NCI-H82 (cell line): ENCODE measurements around the gene ZNF326.
A peak's percentile ranks its signal among the peaks of the same experiment; 100 is the strongest.
"Not testable (repeated sequence)": the region's sequence is repeated elsewhere in the genome, so short reads cannot be mapped to it uniquely, and the experiment has no call there.

ENCODE experiments used
- DNase-seq: peaks from one replicate; lab custom pipeline; 2025; lab: John Stamatoyannopoulos, UW

Gene ZNF326

DNA sequence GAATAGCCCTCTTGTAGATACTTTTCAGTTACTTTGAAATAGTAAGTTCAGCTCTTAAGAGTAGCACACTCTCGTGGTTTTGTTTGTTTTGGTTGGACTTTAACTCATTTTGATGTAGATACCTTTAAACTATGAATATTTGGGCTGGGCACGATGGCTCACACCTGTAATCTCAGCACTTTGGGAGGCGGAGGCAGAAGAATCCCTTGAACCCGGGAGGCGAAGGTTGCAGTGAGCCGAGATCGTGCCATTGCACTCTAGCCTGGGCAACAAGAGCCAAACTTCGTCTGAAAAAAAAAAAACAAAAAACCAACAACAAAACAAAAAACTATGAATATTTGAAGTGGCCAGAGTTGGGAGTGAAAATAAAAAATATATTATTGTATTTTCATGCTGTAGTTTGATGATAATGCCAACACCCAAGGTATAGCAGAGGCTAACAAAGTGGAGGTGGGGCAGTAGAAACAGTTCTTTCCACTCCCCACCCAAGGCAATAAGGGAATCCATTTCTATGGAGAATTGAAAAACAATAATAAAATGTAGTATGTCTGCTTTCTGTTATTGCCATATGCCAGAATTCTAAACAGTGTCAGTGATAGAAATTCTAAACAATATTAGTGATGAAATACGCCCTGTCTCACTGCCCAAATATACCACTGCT is 1.7 kb downstream of the ZNF326 start:
- no peak for DNase-seq

DNA sequence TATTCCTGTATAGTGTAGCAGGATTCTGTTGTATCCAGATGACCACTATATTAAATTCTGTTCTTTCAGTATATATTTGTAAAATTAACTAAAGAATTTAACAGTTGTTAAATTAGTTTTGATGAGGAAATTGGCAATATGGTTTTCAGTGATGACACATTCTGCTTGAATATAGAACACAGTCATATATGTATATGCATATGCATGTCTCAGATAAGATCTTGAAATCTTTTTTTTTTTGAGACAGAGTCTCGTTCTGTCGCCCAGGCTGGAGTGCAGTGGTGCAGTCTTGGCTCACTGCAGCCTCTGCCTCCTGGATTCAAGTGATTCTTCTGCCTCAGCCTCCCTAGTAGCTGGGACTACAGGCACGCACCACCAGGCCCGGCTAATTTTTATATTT is 2.2 kb downstream of the ZNF326 start:
- DNase-seq: not testable (repeated sequence)

- DNase-seq: peak; percentile 67
Measured at GRCh38 chr1:89998306-89998705, 3.4 kb downstream of the ZNF326 start.

GRCh38 chr1:89999208-89999607 is 4.3 kb downstream of the ZNF326 start:
- no peak for DNase-seq

DNA sequence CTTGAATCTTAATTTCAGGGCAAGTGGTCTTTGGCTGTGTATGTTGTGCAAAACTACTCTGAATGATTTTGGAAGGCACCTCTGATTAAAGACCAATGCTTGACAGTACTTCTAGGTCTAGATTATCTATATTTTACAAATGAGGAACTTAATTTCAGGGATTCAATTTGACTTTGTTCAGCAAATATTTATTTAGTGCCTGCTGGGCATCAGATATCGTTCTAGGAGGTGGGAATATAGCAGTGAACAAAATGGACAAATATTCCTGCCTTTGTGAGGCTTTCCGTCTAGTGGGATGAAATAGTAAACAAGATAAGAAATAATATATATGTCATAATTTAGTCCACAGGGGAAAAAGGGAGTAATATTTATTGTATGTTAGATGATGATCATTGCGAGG is 4.7 kb downstream of the ZNF326 start:
- DNase-seq: no peak

DNA sequence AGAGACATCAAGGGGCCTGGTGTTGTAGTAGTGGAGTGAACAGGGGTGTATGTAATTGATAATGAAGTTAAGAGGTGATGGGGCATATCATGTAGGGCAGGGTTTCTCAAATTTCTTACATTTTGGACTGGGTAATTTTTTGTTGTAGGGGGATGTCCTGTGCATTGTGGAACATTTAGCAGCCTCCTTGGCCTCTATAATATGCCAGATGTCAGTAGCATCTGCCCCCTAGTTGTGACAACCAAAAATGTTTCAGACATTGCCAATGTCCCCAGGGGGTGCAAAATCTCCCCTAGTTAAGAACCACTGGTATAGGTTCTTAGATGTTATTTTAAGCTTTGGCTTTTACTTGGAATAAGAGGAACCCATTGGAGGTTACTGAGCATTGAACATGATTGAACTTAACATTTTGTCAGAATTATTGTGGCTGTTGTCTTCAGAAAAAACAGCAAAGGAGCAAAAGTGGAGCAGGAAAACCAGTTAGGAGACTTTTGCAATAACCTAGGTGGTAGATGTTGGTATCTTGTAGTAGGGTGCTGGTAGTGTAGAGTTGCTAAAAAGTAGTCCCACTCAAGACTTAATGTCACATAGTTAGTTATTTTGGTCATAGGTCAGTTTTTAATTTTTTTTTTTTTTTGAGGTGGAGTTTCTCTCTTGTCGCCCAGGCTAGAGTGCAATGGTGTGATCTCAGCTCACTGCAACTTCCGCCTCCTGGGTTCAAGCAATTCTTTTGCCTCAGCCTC is 6.2 kb downstream of the ZNF326 start:
- DNase-seq: peak; percentile 60

- no peak for DNase-seq
Measured at GRCh38 chr1:90007979-90008404, 13.1 kb downstream of the ZNF326 start.

- no peak for DNase-seq
Measured at GRCh38 chr1:90012300-90012699, 17.4 kb downstream of the ZNF326 start.

DNA sequence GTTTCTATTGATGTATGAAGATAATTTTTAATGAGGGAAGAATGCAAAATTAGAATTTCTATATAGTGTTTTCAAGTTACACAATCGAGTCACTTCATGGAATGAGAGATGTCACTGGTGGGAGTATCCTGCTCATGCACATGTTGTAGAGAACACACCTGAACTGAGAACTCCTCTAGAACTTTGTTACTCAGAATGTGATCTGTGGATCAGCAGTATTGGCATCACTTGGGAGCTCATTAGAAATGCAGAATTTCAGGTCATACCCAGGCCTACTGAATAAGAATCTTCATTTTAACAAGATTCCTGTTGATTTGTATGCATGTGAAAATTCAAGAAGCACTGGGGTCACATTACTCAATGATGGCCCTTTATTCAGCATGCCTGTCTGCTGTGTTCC is 28.8 kb downstream of the ZNF326 start:
- DNase-seq: no peak

- DNase-seq: no peak
Measured at GRCh38 chr1:90027281-90027680, 32.4 kb downstream of the ZNF326 start.

DNA sequence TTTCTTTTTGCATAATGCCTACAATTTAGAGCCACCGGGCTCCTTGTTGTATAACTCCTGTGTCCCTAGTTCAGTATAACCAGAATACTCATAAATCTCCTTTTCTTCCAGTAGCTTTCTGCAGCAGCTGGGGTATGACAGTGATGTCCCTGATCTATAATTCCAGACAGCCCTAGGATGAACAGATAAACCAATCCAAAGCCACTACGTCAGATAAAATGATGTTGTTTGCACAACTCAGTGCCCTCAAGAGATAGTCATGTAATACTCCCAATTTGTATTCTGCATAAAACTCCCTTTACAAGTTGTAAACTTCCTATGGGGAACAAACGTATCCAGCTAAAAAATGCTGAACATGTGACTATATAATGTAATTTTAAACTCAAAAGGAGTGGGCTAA is 44.7 kb downstream of the ZNF326 start:
- peak; percentile 49 for DNase-seq

GRCh38 chr1:90043586-90043985 is 48.7 kb downstream of the ZNF326 start:
- DNase-seq: no peak

DNA sequence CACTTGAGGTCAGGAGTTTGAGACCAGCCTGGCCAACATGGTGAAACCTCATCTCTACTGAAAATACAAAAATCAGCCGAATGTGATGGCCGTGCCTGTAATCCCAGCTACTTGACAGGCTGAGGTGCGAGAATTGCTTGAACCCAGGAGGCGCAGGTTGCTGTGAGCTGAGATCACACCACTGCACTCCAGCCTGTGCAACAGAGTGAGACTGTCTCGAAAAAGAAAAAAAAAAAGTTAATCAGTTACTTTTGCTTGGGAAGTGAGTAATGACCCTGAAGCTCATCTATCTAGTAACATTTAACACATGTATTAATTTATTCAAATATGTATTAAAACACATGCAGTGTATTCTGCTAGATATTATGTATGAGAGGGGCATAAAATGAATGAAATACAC is 49.4 kb downstream of the ZNF326 start:
- DNase-seq: no peak

GRCh38 chr1:90045853-90046563 is 51.1 kb downstream of the ZNF326 start:
- peak; percentile 61 for DNase-seq

DNA sequence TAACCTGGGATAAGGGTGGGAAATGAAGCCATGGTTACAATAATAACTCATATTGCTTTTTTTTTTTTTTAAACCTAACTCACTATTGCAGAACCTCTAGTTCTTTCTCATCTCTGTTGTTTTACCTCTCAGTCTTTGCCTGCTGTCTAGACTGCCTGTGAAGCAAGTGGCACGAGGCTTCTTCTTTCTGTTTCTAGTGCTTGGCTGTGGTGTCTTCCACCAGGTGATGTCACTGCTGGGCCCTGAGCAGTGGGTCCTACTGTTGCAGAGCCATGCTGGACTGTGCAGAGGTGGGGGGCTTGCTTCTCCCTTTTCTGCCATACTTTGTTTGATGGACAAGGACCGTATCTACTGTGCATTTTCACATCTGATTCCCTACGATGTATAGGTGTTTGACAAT is 51.7 kb downstream of the ZNF326 start:
- no peak for DNase-seq

DNA sequence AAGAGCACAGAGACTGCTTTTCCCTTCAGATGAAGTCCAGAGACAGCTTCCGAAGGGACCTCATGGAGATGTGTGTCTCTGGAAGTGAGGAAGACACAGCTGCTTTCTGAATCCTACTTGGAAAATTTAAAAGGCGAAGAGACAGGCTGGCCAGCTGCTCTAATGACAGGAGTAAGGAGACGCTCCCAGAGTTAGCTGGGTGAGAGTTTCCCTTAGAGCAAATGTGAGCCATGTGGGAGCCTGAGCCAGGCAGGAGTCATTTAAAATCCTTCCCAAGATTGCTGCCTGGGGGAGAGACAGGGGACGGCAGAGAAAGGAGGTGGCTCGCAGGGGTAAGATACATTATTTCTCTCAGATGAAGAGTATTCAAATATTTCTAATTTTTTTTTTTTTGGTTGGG is 53.1 kb downstream of the ZNF326 start:
- DNase-seq: no peak

GRCh38 chr1:90062700-90063643 is 68.1 kb downstream of the ZNF326 start:
- not testable (repeated sequence) for DNase-seq

DNA sequence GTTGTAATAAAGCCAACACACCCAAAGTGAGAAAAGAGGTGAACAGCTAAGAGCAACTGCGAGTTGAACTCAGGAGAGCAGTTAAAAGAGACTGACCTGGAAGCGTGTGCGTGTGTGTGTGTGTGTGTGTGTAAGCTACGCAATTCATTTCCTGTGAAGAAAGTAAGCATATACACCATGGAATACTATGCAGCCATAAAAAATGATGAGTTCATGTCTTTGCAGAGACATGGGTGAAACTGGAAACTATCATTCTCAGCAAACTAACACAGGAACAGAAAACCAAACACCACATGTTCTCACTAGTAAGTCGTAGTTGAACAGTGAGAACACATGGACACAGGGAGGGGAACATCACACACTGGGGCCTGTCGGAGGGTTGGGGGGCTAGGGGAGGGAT is 69.2 kb downstream of the ZNF326 start:
- DNase-seq: not testable (repeated sequence)

DNA sequence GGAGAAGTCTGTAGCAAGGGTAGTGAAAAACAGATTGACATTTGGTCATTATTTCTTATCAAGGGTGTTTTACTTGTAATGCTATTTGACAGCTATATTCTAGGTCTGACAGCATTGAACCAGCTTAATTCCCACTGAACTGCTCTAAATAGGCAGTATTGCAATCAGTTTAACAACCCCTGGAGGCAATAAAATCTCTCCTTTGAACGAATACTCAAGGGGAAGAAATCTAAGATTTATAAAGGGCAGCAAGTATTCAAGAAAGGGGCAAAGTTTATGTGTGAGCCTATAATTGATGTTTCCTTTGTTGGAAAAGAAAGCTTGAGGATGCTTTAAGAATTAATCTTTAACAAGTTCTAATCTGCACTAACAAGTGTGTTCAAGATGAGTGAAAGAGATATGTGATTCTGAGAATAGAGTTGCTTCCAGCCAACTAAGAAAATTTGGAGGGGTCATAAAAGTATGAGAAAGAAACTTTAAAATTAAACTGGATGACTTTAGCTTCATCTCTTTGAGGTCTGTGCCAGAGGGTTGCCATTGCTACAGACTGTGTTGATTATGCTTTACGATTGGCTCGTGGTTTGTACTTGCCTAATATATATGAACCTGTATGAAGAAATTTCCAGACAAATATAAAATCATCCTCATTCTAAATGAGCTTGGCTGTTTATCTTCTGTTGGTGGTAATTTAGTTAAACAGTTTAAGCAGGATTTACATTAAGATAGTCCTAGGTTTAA is 72.5 kb downstream of the ZNF326 start:
- no peak for DNase-seq

DNA sequence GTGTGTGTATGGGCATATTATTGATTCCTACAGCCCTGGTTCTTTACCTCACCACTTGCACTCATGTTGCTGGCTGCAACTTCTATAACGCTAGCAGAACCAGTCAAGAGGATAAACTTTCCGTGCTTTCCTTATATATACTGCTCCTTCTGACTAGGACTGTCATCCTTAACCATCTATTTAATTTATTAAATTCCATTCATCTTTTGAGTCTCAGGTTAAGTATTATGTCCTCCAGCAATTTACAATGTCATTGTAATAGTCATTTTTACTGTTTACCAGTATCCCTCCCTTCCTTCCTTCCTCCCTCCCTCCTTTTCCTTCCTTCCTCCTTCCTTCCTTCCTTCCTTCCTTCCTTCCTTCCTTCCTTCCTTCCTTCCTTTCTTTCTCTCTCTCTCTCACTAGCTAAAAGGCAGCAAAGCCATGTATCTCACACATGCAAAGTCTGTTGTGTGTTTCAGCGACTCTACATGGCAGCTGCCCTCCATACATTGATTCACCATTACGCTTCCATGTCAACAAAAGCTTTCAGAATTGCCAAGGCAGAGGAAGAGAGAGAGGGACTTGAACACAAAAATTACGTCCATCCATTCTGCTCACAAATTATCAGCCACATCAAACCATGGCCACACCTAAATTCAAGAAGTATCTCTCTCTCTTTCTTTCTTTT is 73.8 kb downstream of the ZNF326 start:
- no peak for DNase-seq

GRCh38 chr1:90074137-90074536 is 79.2 kb downstream of the ZNF326 start:
- DNase-seq: no peak
